ENCODE data around the gene FPR3. TPM values are rescaled to one million over a fixed set of nuclear protein-coding genes. Genes with fewer than 3 reads are reported as not detected.
"Not testable (repeated sequence)": the region's sequence is repeated elsewhere in the genome, so short reads cannot be mapped to it uniquely, and the experiment has no call there.

FPR3 gene
- total RNA-seq = not detected in 2 replicates

- no peak for DNase-seq (ENCODE audit: extremely low read depth, low read depth, low spot score)
These were observed at the start of gene FPR3 for GRCh38 chr19:51794885-51795490. Gene FPR3, plus strand, starts transcription at chr19:51795157. Its CDS starts 28,592 bp downstream, at chr19:51823749.

- no peak for DNase-seq (ENCODE audit: extremely low read depth, low read depth, low spot score)
These were observed 48.2 kb upstream of the FPR3 start for GRCh38 chr19:51746731-51747130.

- no peak for DNase-seq (ENCODE audit: extremely low read depth, low read depth, low spot score)
These were observed 45.0 kb upstream of the FPR3 start for GRCh38 chr19:51749979-51750378.

GRCh38 chr19:51750400-51751094 lies 44.4 kb upstream of the FPR3 start:
- DNase-seq (ENCODE audit: extremely low read depth, low read depth, low spot score) = no peak

GRCh38 chr19:51751655-51752054 lies 43.3 kb upstream of the FPR3 start, which contains the start of gene FPR1:
Gene FPR1, minus strand, starts transcription at chr19:51751878. Its CDS starts 4,884 bp downstream, at chr19:51746994.
- DNase-seq (ENCODE audit: extremely low read depth, low read depth, low spot score) = no peak

- no peak for DNase-seq (ENCODE audit: extremely low read depth, low read depth, low spot score)
These were observed 40.8 kb upstream of the FPR3 start for GRCh38 chr19:51754109-51754508.

- no peak for DNase-seq (ENCODE audit: extremely low read depth, low read depth, low spot score)
These were observed 40.2 kb upstream of the FPR3 start for GRCh38 chr19:51754770-51755169.

GRCh38 chr19:51755571-51755970 lies 39.4 kb upstream of the FPR3 start:
- DNase-seq (ENCODE audit: extremely low read depth, low read depth, low spot score) = no peak

- no peak for DNase-seq (ENCODE audit: extremely low read depth, low read depth, low spot score)
These were observed 34.1 kb upstream of the FPR3 start, which contains the start of gene FPR2 for GRCh38 chr19:51760697-51761356. Gene FPR2, plus strand, starts transcription at chr19:51761180. Its CDS starts 7,479 bp downstream, at chr19:51768659.

- no peak for DNase-seq (ENCODE audit: extremely low read depth, low read depth, low spot score)
These were observed 33.3 kb upstream of the FPR3 start for GRCh38 chr19:51761696-51762095.

GRCh38 chr19:51765086-51765485 lies 29.9 kb upstream of the FPR3 start:
- DNase-seq (ENCODE audit: extremely low read depth, low read depth, low spot score) = no peak

- DNase-seq (ENCODE audit: extremely low read depth, low read depth, low spot score) = no peak
These were observed 28.5 kb upstream of the FPR3 start for GRCh38 chr19:51766461-51766860.

GRCh38 chr19:51771376-51772130 lies 23.4 kb upstream of the FPR3 start:
- DNase-seq (ENCODE audit: extremely low read depth, low read depth, low spot score) = no peak

- no peak for DNase-seq (ENCODE audit: extremely low read depth, low read depth, low spot score)
These were observed 22.0 kb upstream of the FPR3 start for GRCh38 chr19:51772977-51773376.

GRCh38 chr19:51776561-51776960 lies 18.4 kb upstream of the FPR3 start:
- DNase-seq (ENCODE audit: extremely low read depth, low read depth, low spot score) = not testable (repeated sequence)

- peak; percentile 71 for DNase-seq (ENCODE audit: extremely low read depth, low read depth, low spot score)
These were observed 17.1 kb upstream of the FPR3 start for GRCh38 chr19:51777570-51778462.

- DNase-seq (ENCODE audit: extremely low read depth, low read depth, low spot score) = no peak
These were observed 15.8 kb upstream of the FPR3 start for GRCh38 chr19:51779181-51779580.

- no peak for DNase-seq (ENCODE audit: extremely low read depth, low read depth, low spot score)
These were observed 15.3 kb upstream of the FPR3 start for GRCh38 chr19:51779703-51780102.

- DNase-seq (ENCODE audit: extremely low read depth, low read depth, low spot score) = no peak
These were observed 14.7 kb upstream of the FPR3 start for GRCh38 chr19:51780270-51780669.

GRCh38 chr19:51781999-51782398 lies 13.0 kb upstream of the FPR3 start:
- no peak for DNase-seq (ENCODE audit: extremely low read depth, low read depth, low spot score)

All from glomerular endothelial cell (primary cell).